HG02943 (cell line): Measurements from ENCODE around the gene HOXA6.

Source experiments
- ATAC-seq: cut with Tn5 transposase; IDR thresholded peaks from one replicate; pipeline ENCODE4 v1.9.1; 2021; ENCODE audit warnings: mild to moderate bottlenecking, low read depth, moderate library complexity; ENCODE audit not compliant: unreplicated experiment

The HOXA6 gene

DNA sequence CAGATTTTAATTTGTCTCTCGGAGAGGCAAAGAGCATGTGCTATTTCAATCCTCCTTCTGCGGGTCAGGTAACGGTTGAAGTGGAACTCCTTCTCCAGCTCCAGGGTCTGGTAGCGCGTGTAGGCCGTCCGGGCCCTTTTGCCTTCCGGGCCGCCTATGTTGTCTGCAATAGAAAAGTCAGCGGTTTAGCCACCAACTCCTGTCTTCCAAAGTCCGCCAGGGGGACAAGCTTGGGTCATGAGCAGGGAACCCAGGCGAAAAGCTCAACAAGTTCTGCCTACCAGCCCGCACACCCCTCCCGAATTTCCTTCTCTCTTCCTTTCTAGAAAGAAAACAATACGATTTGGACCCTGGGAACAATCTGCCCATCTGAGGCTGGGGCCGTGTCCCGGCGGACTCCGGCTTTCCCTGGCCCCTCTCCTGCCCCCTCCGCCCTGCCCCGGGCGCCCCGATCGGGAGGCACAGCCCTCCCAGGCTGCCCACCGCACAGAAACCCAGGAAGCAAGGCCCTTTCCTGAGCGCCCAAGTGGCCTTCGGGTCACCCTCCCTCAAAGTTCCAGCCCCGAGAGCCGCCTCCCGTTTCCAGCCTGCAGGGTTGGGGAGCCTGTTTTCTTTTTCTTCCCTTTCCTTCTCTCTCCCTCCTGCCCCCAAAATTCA is 5.5 kb downstream of the HOXA6 start:
- no peak for ATAC-seq

DNA sequence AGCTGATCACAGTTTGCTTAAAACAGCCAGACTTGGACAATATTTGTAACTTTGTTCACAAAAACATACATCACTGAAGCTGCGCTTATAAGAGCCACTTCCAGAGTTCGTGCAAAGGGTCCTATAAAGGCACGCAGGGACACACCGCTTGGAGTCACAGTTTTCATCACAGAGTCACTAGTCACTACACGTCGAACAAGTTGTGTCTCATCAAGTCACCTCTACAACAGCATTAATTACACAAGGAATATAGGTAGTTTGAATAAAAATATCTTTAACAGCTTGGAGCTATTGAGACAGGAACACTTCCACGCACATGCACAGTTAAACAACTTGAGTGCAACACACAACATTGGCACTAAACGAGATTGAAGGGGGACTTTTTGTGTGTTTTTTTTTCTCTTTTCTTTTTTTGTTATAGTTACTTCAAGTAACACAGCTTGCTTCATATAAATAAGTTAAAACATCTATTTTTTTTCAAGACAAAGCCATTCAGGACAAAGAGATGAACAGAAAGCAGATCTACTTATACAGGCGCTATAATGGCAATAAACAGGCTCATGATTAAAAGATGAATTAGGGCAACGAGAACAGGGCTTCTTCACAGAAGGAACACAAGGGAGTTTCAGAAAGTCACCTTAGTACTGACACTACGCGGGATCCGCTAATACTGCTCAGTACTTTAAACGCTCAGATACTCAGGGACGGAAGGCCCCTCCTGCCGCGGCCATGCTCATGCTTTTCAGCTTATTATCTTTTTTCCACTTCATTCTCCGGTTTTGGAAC is 6.2 kb downstream of the HOXA6 start:
- no peak for ATAC-seq

GRCh38 chr7:27140126-27140857 is 7.3 kb downstream of the HOXA6 start:
- no peak for ATAC-seq

DNA sequence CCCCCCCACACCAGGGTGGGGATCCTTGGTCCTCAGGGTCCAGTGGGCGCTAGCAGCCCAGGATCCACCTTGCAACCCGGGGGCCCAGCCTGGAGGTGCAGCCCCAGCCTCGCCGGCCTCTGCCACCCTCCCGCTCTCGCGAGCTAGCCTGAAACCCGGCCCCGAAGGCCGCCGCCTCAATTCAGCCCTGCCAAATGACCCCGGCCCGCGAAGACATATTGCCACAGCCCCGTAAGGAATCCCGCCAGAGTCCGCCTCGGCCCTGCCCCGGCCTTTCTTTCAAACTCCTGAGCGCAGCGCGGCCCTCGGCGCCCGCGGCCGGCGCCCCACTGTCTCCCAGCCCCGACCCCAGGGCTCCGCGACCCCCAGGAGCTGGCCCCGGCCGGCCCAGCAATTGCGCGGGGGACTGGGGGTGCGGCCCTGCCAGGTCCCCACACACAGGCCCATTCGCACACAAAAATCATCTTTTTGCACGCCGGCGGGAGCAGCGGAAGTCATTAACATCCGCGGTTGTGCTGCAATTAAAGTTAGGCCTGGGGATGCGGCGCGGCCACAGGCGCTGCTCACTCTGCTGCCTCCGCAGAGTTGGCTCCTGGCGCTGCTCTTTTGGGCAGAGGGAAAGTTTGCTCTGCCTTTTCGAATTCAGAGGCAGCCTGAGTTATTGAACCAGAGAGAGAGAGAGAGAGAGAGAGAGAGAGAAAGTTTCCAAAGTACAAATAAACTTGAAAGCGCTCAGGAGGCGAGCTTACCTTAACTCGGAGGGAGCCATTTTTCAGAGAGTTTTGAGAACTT is 8.0 kb downstream of the HOXA6 start:
- no peak for ATAC-seq

- ATAC-seq: no peak
Observed at GRCh38 chr7:27138985-27139333, 8.6 kb downstream of the HOXA6 start.

- no peak for ATAC-seq
Observed at GRCh38 chr7:27138472-27138871, 9.1 kb downstream of the HOXA6 start.

- ATAC-seq: no peak
Observed at GRCh38 chr7:27137640-27138315, 9.8 kb downstream of the HOXA6 start.

DNA sequence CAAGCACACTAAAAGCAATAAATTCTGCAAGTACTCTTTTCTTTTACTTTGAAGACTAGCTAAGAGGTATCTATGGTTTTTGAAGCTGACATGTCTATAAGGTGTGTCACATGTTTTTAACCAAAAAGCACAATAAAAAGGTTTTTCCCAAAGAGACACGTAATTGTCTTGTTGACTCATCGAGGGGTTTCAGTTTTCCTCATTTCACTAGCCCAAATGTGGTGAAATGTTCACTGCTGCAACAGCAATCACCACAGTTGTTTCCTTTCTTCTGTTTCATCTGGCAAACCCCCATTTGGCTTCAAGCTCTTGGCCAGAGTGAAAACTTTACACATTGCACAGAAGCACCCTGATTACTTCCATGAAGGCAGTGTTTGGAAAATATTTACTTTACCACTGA is 13.2 kb downstream of the HOXA6 start:
- no peak for ATAC-seq

- no peak for ATAC-seq
Observed at GRCh38 chr7:27133409-27134231, 14.0 kb downstream of the HOXA6 start.

GRCh38 chr7:27132978-27133377 is 14.6 kb downstream of the HOXA6 start:
- ATAC-seq: no peak

DNA sequence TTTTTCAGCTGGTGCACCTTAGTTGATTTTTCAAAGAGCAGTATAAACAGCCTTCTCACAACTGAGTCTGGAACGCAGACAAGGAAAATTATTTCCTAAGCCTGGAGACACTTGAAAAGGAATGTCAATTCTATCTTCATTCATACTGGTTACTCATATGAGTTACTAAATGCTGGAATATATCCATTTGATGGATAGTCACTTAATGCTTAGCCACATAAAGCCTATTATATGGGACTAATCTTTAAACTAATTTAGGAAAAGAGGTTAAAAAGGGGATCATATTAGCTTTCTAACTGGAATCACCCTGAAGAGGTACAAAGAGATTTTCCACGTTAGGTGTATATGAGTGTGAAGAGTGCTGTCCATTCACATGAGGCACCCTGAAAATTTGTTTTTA is 15.4 kb downstream of the HOXA6 start:
- no peak for ATAC-seq

GRCh38 chr7:27131390-27131819 is 16.2 kb downstream of the HOXA6 start:
- ATAC-seq: no peak

GRCh38 chr7:27130540-27131389 is 16.8 kb downstream of the HOXA6 start, which contains the start of gene HOXA4:
Gene HOXA4, minus strand, starts transcription at chr7:27130757. Its CDS starts 24 bp downstream, at chr7:27130733.
- ATAC-seq: no peak

DNA sequence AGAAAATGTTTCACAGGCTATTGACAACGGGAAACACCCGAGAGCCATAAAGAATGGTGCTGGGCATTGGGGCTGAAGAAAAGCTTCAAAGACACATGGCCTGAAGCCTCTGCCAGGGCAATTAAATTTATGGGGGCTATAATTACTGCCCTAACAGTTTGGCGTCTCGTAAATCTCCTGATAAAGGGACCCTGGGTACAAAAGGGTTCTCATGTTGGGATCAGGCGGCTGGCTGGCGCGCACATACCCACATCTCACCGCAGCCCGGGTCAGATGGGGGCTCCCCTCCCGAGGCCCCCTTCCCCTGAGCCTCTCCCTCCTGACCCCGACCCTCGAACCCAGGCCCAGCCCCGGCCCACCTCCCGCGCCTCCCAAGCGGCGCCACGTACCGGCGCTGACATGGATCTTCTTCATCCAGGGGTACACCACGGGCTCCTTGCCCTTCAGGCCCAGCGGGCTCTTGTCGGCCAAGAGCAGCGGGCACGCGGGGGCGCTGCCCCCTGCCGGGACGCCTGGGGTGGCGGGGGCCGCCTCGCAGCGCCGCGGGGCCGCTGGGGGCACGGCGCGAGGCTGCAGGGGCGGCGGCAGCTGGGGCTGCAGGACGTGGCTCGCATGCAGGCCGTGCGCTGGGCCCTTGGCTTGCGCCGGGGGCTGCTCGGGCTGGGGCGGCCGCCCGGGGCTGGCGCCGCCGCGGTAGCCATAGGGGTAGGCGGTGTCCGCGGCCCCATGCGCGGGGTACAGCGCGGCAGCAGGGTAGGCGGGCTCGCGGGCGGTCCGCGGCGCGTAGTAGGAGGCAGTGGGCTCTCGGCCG is 17.6 kb downstream of the HOXA6 start:
- ATAC-seq: no peak

DNA sequence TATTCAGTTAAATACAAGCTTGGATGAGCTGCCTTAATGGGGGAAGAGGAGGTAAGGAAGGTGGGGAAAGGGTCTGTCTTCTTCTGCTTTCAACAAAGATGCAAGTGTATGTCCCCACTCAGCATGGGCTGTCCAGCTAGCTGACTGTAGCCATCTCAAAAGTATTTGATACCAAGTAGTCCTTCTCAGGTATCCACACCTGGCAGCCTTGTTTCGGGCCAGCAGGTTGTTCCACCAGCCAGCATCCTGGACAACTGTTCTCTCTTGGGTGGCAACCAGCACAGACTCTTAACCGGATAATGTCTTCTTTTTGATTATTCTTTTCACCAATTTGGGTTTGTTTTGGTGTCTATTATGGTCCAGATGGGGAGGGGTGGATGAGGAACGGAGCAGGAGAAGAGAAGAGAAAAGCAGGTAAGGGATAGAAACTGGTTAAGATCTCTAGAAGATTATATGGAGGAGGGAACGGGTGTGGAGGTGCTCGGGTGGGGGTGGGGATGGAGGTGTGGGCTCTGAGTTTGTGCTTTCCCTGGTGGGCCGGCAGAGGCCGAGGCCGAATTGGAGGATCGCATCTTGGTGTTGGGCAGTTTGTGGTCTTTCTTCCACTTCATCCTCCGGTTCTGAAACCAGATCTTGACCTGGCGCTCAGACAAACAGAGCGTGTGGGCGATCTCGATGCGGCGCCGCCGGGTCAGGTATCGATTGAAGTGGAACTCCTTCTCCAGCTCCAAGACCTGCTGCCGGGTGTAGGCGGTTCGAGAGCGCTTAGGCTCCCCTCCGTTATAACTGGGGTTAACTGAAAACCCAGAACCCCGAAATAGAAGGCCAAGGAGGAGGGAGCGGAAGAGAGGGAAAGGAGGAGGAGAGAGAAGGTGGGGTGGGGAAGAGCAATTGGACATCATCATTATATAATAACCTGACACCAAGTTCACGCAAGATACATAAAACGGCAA is 18.5 kb downstream of the HOXA6 start:
- no peak for ATAC-seq

GRCh38 chr7:27128034-27128433 is 19.5 kb downstream of the HOXA6 start:
- ATAC-seq: no peak
